ENCODE measurements around the gene PDLIM5.
"Not testable (repeated sequence)": the region's sequence is repeated elsewhere in the genome, so short reads cannot be mapped to it uniquely, and the experiment has no call there.

PDLIM5 gene

GRCh38 chr4:94511591-94511990 is 59.8 kb downstream of the PDLIM5 start:
- Histone ChIP-seq H3K4me3 (ENCODE audit: low read depth, low read length) (no peak overlapping the region), H3K27ac (ENCODE audit: low read depth, low read length) (no peak overlapping the region), H3K9ac (ENCODE audit: low read length) (no peak overlapping the region), H3K9me3 (ENCODE audit: control insufficient read depth, insufficient read depth, low read depth, low read length) (no peaks in the 10 kb centered on the region), H3K36me3 (ENCODE audit: control insufficient read depth, insufficient read depth, low read length) (peaks cover 2% of the 10 kb centered on the region; the same call in 1 of the 2 replicates), H3K27me3 (ENCODE audit: control insufficient read depth, insufficient read depth, low read length) (no peaks in the 10 kb centered on the region), H3K4me1 (ENCODE audit: control insufficient read depth, insufficient read depth, low read length) (peaks cover 4% of the 10 kb centered on the region; the same call in 1 of the 2 replicates)

- H3K36me3 ChIP-seq (ENCODE audit: control insufficient read depth, insufficient read depth, low read length); H3K27ac ChIP-seq (ENCODE audit: low read depth, low read length); H3K9ac ChIP-seq (ENCODE audit: low read length); H3K4me1 ChIP-seq (ENCODE audit: control insufficient read depth, insufficient read depth, low read length); H3K27me3 ChIP-seq (ENCODE audit: control insufficient read depth, insufficient read depth, low read length); H3K9me3 ChIP-seq (ENCODE audit: control insufficient read depth, insufficient read depth, low read depth, low read length); H3K4me3 ChIP-seq (ENCODE audit: low read depth, low read length): not testable (repeated sequence)
These were observed 61.8 kb downstream of the PDLIM5 start for GRCh38 chr4:94513532-94513931.

- no peaks in the 10 kb centered on the region for H3K27me3 ChIP-seq (ENCODE audit: control insufficient read depth, insufficient read depth, low read length)
- no peak overlapping the region for H3K4me3 ChIP-seq (ENCODE audit: low read depth, low read length)
- no peak overlapping the region for H3K27ac ChIP-seq (ENCODE audit: low read depth, low read length)
- peaks cover 13% of the 10 kb centered on the region; the same call in 1 of the 2 replicates for H3K4me1 ChIP-seq (ENCODE audit: control insufficient read depth, insufficient read depth, low read length)
- no peaks in the 10 kb centered on the region for H3K9me3 ChIP-seq (ENCODE audit: control insufficient read depth, insufficient read depth, low read depth, low read length)
- H3K36me3 ChIP-seq (ENCODE audit: control insufficient read depth, insufficient read depth, low read length): no peaks in the 10 kb centered on the region
- no peak overlapping the region for H3K9ac ChIP-seq (ENCODE audit: low read length)
These were observed 63.6 kb downstream of the PDLIM5 start for GRCh38 chr4:94515365-94515764.

- Histone ChIP-seq H3K9me3 (ENCODE audit: control insufficient read depth, insufficient read depth, low read depth, low read length) (no peaks in the 10 kb centered on the region), H3K9ac (ENCODE audit: low read length) (no peak overlapping the region), H3K36me3 (ENCODE audit: control insufficient read depth, insufficient read depth, low read length) (no peaks in the 10 kb centered on the region), H3K4me1 (ENCODE audit: control insufficient read depth, insufficient read depth, low read length) (peaks cover 13% of the 10 kb centered on the region; the same call in 1 of the 2 replicates), H3K27ac (ENCODE audit: low read depth, low read length) (no peak overlapping the region), H3K4me3 (ENCODE audit: low read depth, low read length) (no peak overlapping the region), H3K27me3 (ENCODE audit: control insufficient read depth, insufficient read depth, low read length) (no peaks in the 10 kb centered on the region)
These were observed 64.3 kb downstream of the PDLIM5 start for GRCh38 chr4:94516067-94516466.

- Histone ChIP-seq H3K27me3 (ENCODE audit: control insufficient read depth, insufficient read depth, low read length) (no peaks in the 10 kb centered on the region), H3K27ac (ENCODE audit: low read depth, low read length) (no peak overlapping the region), H3K9ac (ENCODE audit: low read length) (no peak overlapping the region), H3K4me1 (ENCODE audit: control insufficient read depth, insufficient read depth, low read length) (peaks cover 13% of the 10 kb centered on the region; the same call in 1 of the 2 replicates), H3K9me3 (ENCODE audit: control insufficient read depth, insufficient read depth, low read depth, low read length) (no peaks in the 10 kb centered on the region), H3K36me3 (ENCODE audit: control insufficient read depth, insufficient read depth, low read length) (no peaks in the 10 kb centered on the region), H3K4me3 (ENCODE audit: low read depth, low read length) (no peak overlapping the region)
These were observed 65.3 kb downstream of the PDLIM5 start for GRCh38 chr4:94516999-94517398.

GRCh38 chr4:94517492-94517891 is 65.8 kb downstream of the PDLIM5 start:
- Histone ChIP-seq H3K36me3 (ENCODE audit: control insufficient read depth, insufficient read depth, low read length) (no peaks in the 10 kb centered on the region), H3K9me3 (ENCODE audit: control insufficient read depth, insufficient read depth, low read depth, low read length) (no peaks in the 10 kb centered on the region), H3K4me3 (ENCODE audit: low read depth, low read length) (no peak overlapping the region), H3K9ac (ENCODE audit: low read length) (no peak overlapping the region), H3K27ac (ENCODE audit: low read depth, low read length) (no peak overlapping the region), H3K27me3 (ENCODE audit: control insufficient read depth, insufficient read depth, low read length) (no peaks in the 10 kb centered on the region), H3K4me1 (ENCODE audit: control insufficient read depth, insufficient read depth, low read length) (peaks cover 13% of the 10 kb centered on the region; the same call in 1 of the 2 replicates)

GRCh38 chr4:94519019-94519418 is 67.3 kb downstream of the PDLIM5 start:
- Histone ChIP-seq H3K9me3 (ENCODE audit: control insufficient read depth, insufficient read depth, low read depth, low read length) (no peaks in the 10 kb centered on the region), H3K27me3 (ENCODE audit: control insufficient read depth, insufficient read depth, low read length) (no peaks in the 10 kb centered on the region), H3K36me3 (ENCODE audit: control insufficient read depth, insufficient read depth, low read length) (no peaks in the 10 kb centered on the region), H3K4me1 (ENCODE audit: control insufficient read depth, insufficient read depth, low read length) (peaks cover 13% of the 10 kb centered on the region; the same call in 1 of the 2 replicates), H3K27ac (ENCODE audit: low read depth, low read length) (no peak overlapping the region), H3K4me3 (ENCODE audit: low read depth, low read length) (no peak overlapping the region), H3K9ac (ENCODE audit: low read length) (no peak overlapping the region)

- Histone ChIP-seq H3K27ac (ENCODE audit: low read depth, low read length) (no peak overlapping the region), H3K9me3 (ENCODE audit: control insufficient read depth, insufficient read depth, low read depth, low read length) (no peaks in the 10 kb centered on the region), H3K9ac (ENCODE audit: low read length) (no peak overlapping the region), H3K36me3 (ENCODE audit: control insufficient read depth, insufficient read depth, low read length) (no peaks in the 10 kb centered on the region), H3K4me1 (ENCODE audit: control insufficient read depth, insufficient read depth, low read length) (peaks cover 13% of the 10 kb centered on the region; the same call in 1 of the 2 replicates), H3K4me3 (ENCODE audit: low read depth, low read length) (no peak overlapping the region), H3K27me3 (ENCODE audit: control insufficient read depth, insufficient read depth, low read length) (no peaks in the 10 kb centered on the region)
These were observed 68.4 kb downstream of the PDLIM5 start for GRCh38 chr4:94519925-94520789.

- Histone ChIP-seq H3K4me3 (ENCODE audit: low read depth, low read length) (no peak overlapping the region), H3K36me3 (ENCODE audit: control insufficient read depth, insufficient read depth, low read length) (no peaks in the 10 kb centered on the region), H3K4me1 (ENCODE audit: control insufficient read depth, insufficient read depth, low read length) (peaks cover 7% of the 10 kb centered on the region; the same call in 1 of the 2 replicates), H3K27ac (ENCODE audit: low read depth, low read length) (no peak overlapping the region), H3K9ac (ENCODE audit: low read length) (no peak overlapping the region), H3K9me3 (ENCODE audit: control insufficient read depth, insufficient read depth, low read depth, low read length) (no peaks in the 10 kb centered on the region), H3K27me3 (ENCODE audit: control insufficient read depth, insufficient read depth, low read length) (no peaks in the 10 kb centered on the region)
These were observed 71.4 kb downstream of the PDLIM5 start for GRCh38 chr4:94523033-94523580.

GRCh38 chr4:94523617-94524016 is 71.9 kb downstream of the PDLIM5 start:
- Histone ChIP-seq H3K27ac (ENCODE audit: low read depth, low read length) (no peak overlapping the region), H3K9ac (ENCODE audit: low read length) (no peak overlapping the region), H3K36me3 (ENCODE audit: control insufficient read depth, insufficient read depth, low read length) (no peaks in the 10 kb centered on the region), H3K9me3 (ENCODE audit: control insufficient read depth, insufficient read depth, low read depth, low read length) (no peaks in the 10 kb centered on the region), H3K4me1 (ENCODE audit: control insufficient read depth, insufficient read depth, low read length) (peaks cover 6% of the 10 kb centered on the region; the same call in 1 of the 2 replicates), H3K27me3 (ENCODE audit: control insufficient read depth, insufficient read depth, low read length) (no peaks in the 10 kb centered on the region), H3K4me3 (ENCODE audit: low read depth, low read length) (no peak overlapping the region)

- Histone ChIP-seq H3K27ac (ENCODE audit: low read depth, low read length) (no peak overlapping the region), H3K36me3 (ENCODE audit: control insufficient read depth, insufficient read depth, low read length) (no peaks in the 10 kb centered on the region), H3K4me3 (ENCODE audit: low read depth, low read length) (no peak overlapping the region), H3K9me3 (ENCODE audit: control insufficient read depth, insufficient read depth, low read depth, low read length) (no peaks in the 10 kb centered on the region), H3K27me3 (ENCODE audit: control insufficient read depth, insufficient read depth, low read length) (no peaks in the 10 kb centered on the region), H3K4me1 (ENCODE audit: control insufficient read depth, insufficient read depth, low read length) (0 out of 2 replicates have a peak, but pooled peaks cover 6% of the 10 kb centered on the region), H3K9ac (ENCODE audit: low read length) (no peak overlapping the region)
These were observed 74.4 kb downstream of the PDLIM5 start for GRCh38 chr4:94525993-94526728.
